GM18508 (cell line): ENCODE data around the gene SRP14.
"Not testable (repeated sequence)": the region's sequence is repeated elsewhere in the genome, so short reads cannot be mapped to it uniquely, and the experiment has no call there.

Experiments used
- ATAC-seq: cut with Tn5 transposase; IDR thresholded peaks from one replicate; pipeline ENCODE4 v1.9.1; 2021; ENCODE audit warnings: moderate number of reproducible peaks; ENCODE audit not compliant: insufficient read depth, unreplicated experiment

The SRP14 gene

GRCh38 chr15:40052604-40053003, 13.6 kb upstream of the SRP14 start:
- ATAC-seq, result no peak

- ATAC-seq, result no peak
Observed at GRCh38 chr15:40051616-40052415, 12.8 kb upstream of the SRP14 start.

- ATAC-seq, result no peak
Observed at GRCh38 chr15:40050788-40051470, 11.9 kb upstream of the SRP14 start.

GRCh38 chr15:40048926-40049475, 10.0 kb upstream of the SRP14 start:
- no peak for ATAC-seq

- ATAC-seq, result no peak
Observed at GRCh38 chr15:40048211-40048792, 9.3 kb upstream of the SRP14 start.

GRCh38 chr15:40047415-40048210, 8.6 kb upstream of the SRP14 start:
- ATAC-seq, result no peak

- ATAC-seq, result no peak
Observed at GRCh38 chr15:40046721-40047414, 7.9 kb upstream of the SRP14 start.

- ATAC-seq, result no peak
Observed at GRCh38 chr15:40045572-40046217, 6.7 kb upstream of the SRP14 start.

- ATAC-seq, result peak; percentile 47
Observed at GRCh38 chr15:40044717-40045571, 6.0 kb upstream of the SRP14 start.

GRCh38 chr15:40043927-40044716, 5.1 kb upstream of the SRP14 start:
- no peak for ATAC-seq

- no peak for ATAC-seq
Observed at GRCh38 chr15:40042791-40043320, 3.9 kb upstream of the SRP14 start.

- no peak for ATAC-seq
Observed at GRCh38 chr15:40040770-40041169, 1.8 kb upstream of the SRP14 start.

GRCh38 chr15:40040293-40040635, 1.3 kb upstream of the SRP14 start:
- no peak for ATAC-seq

GRCh38 chr15:40038275-40038637, 725 bp downstream of the SRP14 start:
- ATAC-seq, result no peak

GRCh38 chr15:40037721-40038120, 1.3 kb downstream of the SRP14 start:
- no peak for ATAC-seq

GRCh38 chr15:40035182-40035581, 3.8 kb downstream of the SRP14 start:
- ATAC-seq, result not testable (repeated sequence)

- no peak for ATAC-seq
Observed at GRCh38 chr15:40034186-40034946, 4.6 kb downstream of the SRP14 start.
